Astrocyte of the spinal cord (primary cell): ENCODE measurements around the gene PUS10.
A peak's percentile ranks its signal among the peaks of the same experiment; 100 is the strongest.

Experiments
- DNase-seq: peaks from one replicate; pipeline ENCODE4 v3.0.0; 2011; ENCODE audit warnings: low read depth, low spot score
- H3K4me3 ChIP-seq: 2 replicates; pipeline ENCODE4 v1.5.1; 2011; ENCODE audit warnings: low read depth, mild to moderate bottlenecking, low read length, moderate library complexity
- CTCF ChIP-seq: IDR thresholded peaks from 2 replicates; pipeline ENCODE4 v1.5.1; 2012; ENCODE audit warnings: low read depth, mild to moderate bottlenecking, low read length, inconsistent platforms
- in situ Hi-C: cut with HindIII; loops from 2 replicates; pipeline ENCODE4 v1.10.0; 2017; ENCODE audit warnings: low sequenced_read_pairs

The PUS10 gene

DNA sequence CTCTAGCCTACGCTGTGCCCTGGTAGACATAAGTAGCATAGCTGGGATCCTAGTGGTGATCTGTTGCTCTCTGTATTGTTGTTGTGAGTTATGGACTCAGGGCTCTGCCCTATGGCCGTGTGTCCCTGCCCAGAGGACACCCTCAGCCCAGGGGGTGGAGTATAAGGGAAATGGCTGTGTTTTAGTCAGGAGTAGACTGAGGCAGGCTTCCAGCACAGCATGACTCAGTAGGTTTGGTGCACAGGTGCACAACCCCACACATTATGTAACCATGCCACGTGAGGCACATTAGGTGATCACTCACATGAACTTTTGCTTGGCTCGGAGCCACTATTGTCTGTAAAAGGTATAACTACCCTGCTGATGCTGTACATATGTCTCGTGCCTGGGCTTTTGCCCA, 60.4 kb downstream of the PUS10 start:
- no peak for DNase-seq

DNA sequence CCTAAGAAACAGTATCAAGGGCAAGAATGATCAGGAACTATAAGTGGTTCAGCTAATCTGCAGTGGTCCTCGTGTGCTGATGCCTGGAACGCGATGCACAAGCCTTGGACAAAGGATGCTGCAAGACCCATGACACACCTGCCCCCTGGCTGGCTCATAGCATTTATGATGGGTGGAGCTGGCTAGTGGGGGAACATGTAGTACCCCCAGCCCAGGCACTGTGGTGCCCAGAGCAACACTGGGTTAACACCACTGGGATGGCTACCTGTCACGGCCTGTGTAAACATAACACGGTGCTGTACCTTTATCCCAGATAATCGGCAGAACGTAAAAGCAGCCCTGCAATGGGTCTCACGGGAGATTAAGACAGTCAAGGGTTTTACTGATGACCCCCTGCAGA, 60.8 kb downstream of the PUS10 start:
- no peak overlapping the region for H3K4me3 ChIP-seq
- in situ Hi-C loops: no loop called here
- DNase-seq: no peak

More for the DNA sequence above, 60.4 kb downstream of the PUS10 start:
- in situ Hi-C loops: no loop called here
- TF ChIP-seq CTCF: no peak
- H3K4me3 ChIP-seq: no peak overlapping the region

DNA sequence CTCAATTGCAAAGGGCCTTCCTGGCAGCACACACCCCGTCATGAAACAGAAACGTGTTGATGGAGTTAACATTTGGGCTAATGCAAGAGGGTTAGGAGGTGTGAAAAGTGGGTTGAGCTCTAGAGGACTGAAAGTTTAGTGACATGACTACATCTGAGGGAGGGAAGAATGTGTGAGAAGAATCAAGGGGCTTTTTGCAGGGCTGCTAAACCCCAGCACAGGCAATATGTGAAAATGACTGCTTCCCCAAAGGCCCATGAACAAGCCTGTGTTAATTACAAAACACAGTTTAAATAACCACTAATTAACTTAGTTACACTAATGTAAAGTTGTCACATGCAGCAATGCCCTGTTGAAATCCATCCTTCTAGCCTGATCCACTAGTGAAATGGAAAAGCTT, 63.9 kb downstream of the PUS10 start:
- in situ Hi-C loops: no loop called here

More for the DNA sequence above, 60.8 kb downstream of the PUS10 start:
- no peak for TF ChIP-seq CTCF

GRCh38 chr2:60948926-60949579, 69.0 kb downstream of the PUS10 start:
- in situ Hi-C loops: no loop called here
- DNase-seq: peak; percentile 56
- no peak for TF ChIP-seq CTCF
- H3K4me3 ChIP-seq: no peak overlapping the region

More for the DNA sequence above, 63.9 kb downstream of the PUS10 start:
- no peak for DNase-seq
- TF ChIP-seq CTCF: no peak
- H3K4me3 ChIP-seq: no peak overlapping the region

DNA sequence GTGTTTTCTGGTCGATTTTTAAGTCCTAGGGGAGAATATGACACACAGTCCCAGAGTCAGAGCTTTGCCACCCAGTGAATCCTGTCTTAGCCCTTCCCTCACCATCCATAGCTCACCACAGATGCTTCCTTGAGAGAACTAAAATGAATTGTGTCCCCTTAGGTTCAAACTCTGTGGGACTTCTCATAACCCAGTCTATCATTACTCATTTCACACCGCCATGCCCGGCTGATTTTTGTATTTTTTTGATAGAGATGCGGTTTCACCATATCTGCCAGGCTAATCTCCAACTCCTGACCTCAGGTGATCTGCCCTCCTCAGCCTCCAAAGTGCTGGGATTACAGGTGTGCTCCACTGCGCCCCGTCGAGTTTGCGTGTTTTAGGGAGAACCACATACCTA, 69.9 kb downstream of the PUS10 start:
- no peak for TF ChIP-seq CTCF
- in situ Hi-C loops: no loop called here
- no peak overlapping the region for H3K4me3 ChIP-seq
- DNase-seq: no peak

GRCh38 chr2:60947056-60947455, 71.0 kb downstream of the PUS10 start:
- DNase-seq: no peak
- in situ Hi-C loops: no loop called here
- H3K4me3 ChIP-seq: no peak overlapping the region
- TF ChIP-seq CTCF: no peak

GRCh38 chr2:60945341-60945740, 72.7 kb downstream of the PUS10 start:
- in situ Hi-C loops: no loop called here
- H3K4me3 ChIP-seq: no peak overlapping the region
- no peak for TF ChIP-seq CTCF
- DNase-seq: no peak
